H1 (cell line): ENCODE measurements around the gene PCNX1.

Source experiments
- CTCF ChIP-seq, 3 experiments: IDR thresholded peaks; 1 replicate in 2 of 3; 2 replicates in 1 of 3; pipeline versions ENCODE4 v1.5.1 to v1.6.1; 2011; ENCODE audit warnings: low read length in 3 of 3, mild to moderate bottlenecking in 3 of 3, inconsistent platforms in 2 of 3, low read depth in 1 of 3, moderate library complexity in 1 of 3; ENCODE audit not compliant: insufficient read depth in 1 of 3; ENCODE audit errors: control extremely low read depth in 1 of 3
- JUND ChIP-seq: IDR thresholded peaks from 2 replicates; pipeline ENCODE4 v1.6.1; 2011; ENCODE audit warnings: mild to moderate bottlenecking, improper control_type of control experiment, low read length
- RFX5 ChIP-seq: IDR thresholded peaks from 2 replicates; pipeline ENCODE4 v1.6.1; 2011; ENCODE audit warnings: low read depth, low read length, improper control_type of control experiment, borderline replicate concordance
- RNF2 ChIP-seq: fragments of 200-900, 300-1000 bp; sonication (generic); IDR thresholded peaks from 2 replicates; pipeline ENCODE4 v1.7.1; 2016; ENCODE audit warnings: borderline replicate concordance, low read depth, mild to moderate bottlenecking, antibody characterized with exemption, low read length; ENCODE audit not compliant: poor library complexity, severe bottlenecking; ENCODE audit errors: missing control alignments
- RXRA ChIP-seq: IDR thresholded peaks from 2 replicates; pipeline ENCODE4 v1.6.1; 2011; ENCODE audit warnings: low read depth, mild to moderate bottlenecking, low read length, moderate library complexity; ENCODE audit not compliant: insufficient read depth

- TF ChIP-seq RFX5 (no peak), CTCF (IDR thresholded peaks at IDR 0.05; ENCODE audit: control extremely low read depth in 1 of 3, insufficient read depth in 1 of 3, low read depth in 1 of 3, low read length in 3 of 3) (no peak), JUND (no peak), RNF2 (no peak), RXRA (no peak)
These were observed 214.5 kb downstream of the PCNX1 start for GRCh38 chr14:71121711-71122110.
